Measurements from ENCODE around the gene MAFG.

GRCh38 chr17:81911969-81912368 lies 15.6 kb downstream of the MAFG start:
- TF ChIP-seq POLR2A (IDR thresholded peaks at IDR 0.05; ENCODE audit: low read length) (no peak), GATA1 (IDR thresholded peaks at IDR 0.05; ENCODE audit: low read depth, low read length) (no peak)

All from erythroblast (primary cell).